Activated CD4-positive, alpha-beta memory T cell treated with anti-CD3 and anti-CD28 coated beads, Interleukin-2, amount 10 ng/mL, durations not matched to agents 7 days and 5 days (primary cell): ENCODE measurements around the gene SMCO1. TPM values are rescaled to one million over a fixed set of nuclear protein-coding genes. Genes with fewer than 3 reads are reported as not detected.
"Not testable (repeated sequence)": the region's sequence is repeated elsewhere in the genome, so short reads cannot be mapped to it uniquely, and the experiment has no call there.

Source experiments
- CTCF ChIA-PET: fragments of 350-600 bp; sonication (Branson Sonifier 250); formaldehyde crosslinking; loops from one replicate; lab custom pipeline; 2021; ENCODE audit warnings: antibody characterized with exemption, inconsistent platforms; lab: Charles Lee
- POLR2A ChIA-PET: fragments of 350-600 bp; sonication (Branson Sonifier 250); formaldehyde crosslinking; loops from one replicate; lab custom pipeline; 2021; ENCODE audit warnings: antibody characterized with exemption; lab: Charles Lee
- DNase-seq: peaks from one replicate; pipeline ENCODE4 v3.0.0-alpha.2; 2020
- H3K27ac Mint-ChIP-seq: one replicate; pipeline ENCODE4 v1.8.0; 2021; ENCODE audit warnings: mild to moderate bottlenecking, mixed read lengths
- H3K27me3 Mint-ChIP-seq: one replicate; pipeline ENCODE4 v1.8.0; 2021; ENCODE audit warnings: mixed read lengths
- H3K36me3 Mint-ChIP-seq: one replicate; pipeline ENCODE4 v1.8.0; 2021; ENCODE audit warnings: low read depth, mixed read lengths
- H3K4me1 Mint-ChIP-seq: one replicate; pipeline ENCODE4 v1.8.0; 2021; ENCODE audit warnings: mixed read lengths
- H3K4me3 Mint-ChIP-seq: one replicate; pipeline ENCODE4 v1.8.0; 2021; ENCODE audit warnings: mild to moderate bottlenecking, mixed read lengths
- H3K9me3 Mint-ChIP-seq: one replicate; pipeline ENCODE4 v1.8.0; 2021; ENCODE audit warnings: mixed read lengths
- total RNA-seq, 2 experiments: library from RNA; stranded (reverse); gene quantifications; one replicate each; pipeline ENCODE4 v1.2.3, GENCODE V29; 2021

SMCO1 gene
- total RNA-seq = not detected

- no peak within 1 kb of the TSS for H3K27ac Mint-ChIP-seq
- H3K9me3 Mint-ChIP-seq = peaks cover 18% of the 10 kb centered on the region
- H3K27me3 Mint-ChIP-seq = peaks cover 12% of the 10 kb centered on the region
- peaks cover 10% of the 10 kb centered on the region for H3K4me1 Mint-ChIP-seq
- H3K36me3 Mint-ChIP-seq = peaks cover 7% of the 10 kb centered on the region
- ChIA-PET CTCF (interaction anchor here (2.1 kb wide), 1 partner anchor 8 kb away, joined by 15 read pairs; no protein-coding TSS in a partner anchor), POLR2A (interaction anchor here (2.1 kb wide), 1 partner anchor 14 kb away, joined by 7 read pairs; no protein-coding TSS in a partner anchor)
- H3K4me3 Mint-ChIP-seq = no peak within 1 kb of the TSS
- DNase-seq = no peak
Observed at GRCh38 chr3:196514913-196515621, at the start of gene SMCO1. Gene SMCO1 (minus strand): TSS chr3:196515346. CDS start chr3:196515209, 137 bp downstream.

- H3K9me3 Mint-ChIP-seq = no peaks in the 10 kb centered on the region
- peak overlapping the region; percentile 69 for H3K4me3 Mint-ChIP-seq
- ChIA-PET CTCF (interaction anchor here (1.1 kb wide), 1 partner anchor 35 kb away, joined by 8 read pairs; no protein-coding TSS in a partner anchor), POLR2A (interaction anchor here (0.9 to 1.0 kb wide), 3 partner anchors 35 to 304 kb away, joined by 3 to 10 read pairs (median 4); partner anchors contain the start of gene SENP5)
- H3K27me3 Mint-ChIP-seq = no peaks in the 10 kb centered on the region
- DNase-seq = peak; percentile 46
- peaks cover 49% of the 10 kb centered on the region for H3K36me3 Mint-ChIP-seq
- peaks cover 77% of the 10 kb centered on the region for H3K4me1 Mint-ChIP-seq
- H3K27ac Mint-ChIP-seq = peak overlapping the region; percentile 89
Observed at GRCh38 chr3:196563721-196564225, 48.6 kb upstream of the SMCO1 start.

GRCh38 chr3:196559826-196560225, 44.7 kb upstream of the SMCO1 start:
- Mint-ChIP-seq H3K4me3 (no peak overlapping the region), H3K9me3 (no peaks in the 10 kb centered on the region), H3K27ac (peak overlapping the region; percentile 48), H3K27me3 (no peaks in the 10 kb centered on the region), H3K36me3 (peaks cover 33% of the 10 kb centered on the region), H3K4me1 (peaks cover 50% of the 10 kb centered on the region)
- no peak for DNase-seq
- ChIA-PET CTCF (no interaction called here), POLR2A (no interaction called here)

GRCh38 chr3:196558476-196558875, 43.3 kb upstream of the SMCO1 start:
- H3K27ac Mint-ChIP-seq = no peak overlapping the region
- CTCF ChIA-PET = no interaction called here

GRCh38 chr3:196557236-196557635, 42.1 kb upstream of the SMCO1 start:
- ChIA-PET CTCF (interaction anchor here (2.9 kb wide), 1 partner anchor 29 kb away, joined by 16 read pairs; no protein-coding TSS in a partner anchor), POLR2A (interaction anchor here (0.6 to 2.1 kb wide), 3 partner anchors 11 to 27 kb away, joined by 3 to 12 read pairs (median 8); partner anchors contain the start of genes FBXO45 and WDR53)
- Mint-ChIP-seq H3K27ac (no peak overlapping the region), H3K4me3 (no peak overlapping the region), H3K4me1 (peaks cover 29% of the 10 kb centered on the region), H3K27me3 (no peaks in the 10 kb centered on the region), H3K9me3 (no peaks in the 10 kb centered on the region), H3K36me3 (peaks cover 39% of the 10 kb centered on the region)
- DNase-seq = no peak

More at GRCh38 chr3:196558476-196558875, 43.3 kb upstream of the SMCO1 start:
- H3K4me3 Mint-ChIP-seq = no peak overlapping the region
- H3K9me3 Mint-ChIP-seq = no peaks in the 10 kb centered on the region
- H3K36me3 Mint-ChIP-seq = peaks cover 37% of the 10 kb centered on the region
- no peaks in the 10 kb centered on the region for H3K27me3 Mint-ChIP-seq
- DNase-seq = no peak
- POLR2A ChIA-PET = interaction anchor here (1.9 kb wide), 1 partner anchor 11 kb away, joined by 8 read pairs; the partner anchor contains the start of genes FBXO45 and WDR53
- peaks cover 38% of the 10 kb centered on the region for H3K4me1 Mint-ChIP-seq

GRCh38 chr3:196555295-196555694, 40.1 kb upstream of the SMCO1 start:
- H3K27ac Mint-ChIP-seq = no peak overlapping the region
- DNase-seq = no peak
- no peaks in the 10 kb centered on the region for H3K27me3 Mint-ChIP-seq
- H3K9me3 Mint-ChIP-seq = peaks cover 4% of the 10 kb centered on the region
- H3K4me3 Mint-ChIP-seq = no peak overlapping the region
- peaks cover 32% of the 10 kb centered on the region for H3K36me3 Mint-ChIP-seq
- CTCF ChIA-PET = interaction anchor here (0.6 to 2.9 kb wide), 4 partner anchors 17 to 138 kb away, joined by 3 to 16 read pairs (median 4); no protein-coding TSS in a partner anchor
- H3K4me1 Mint-ChIP-seq = peaks cover 14% of the 10 kb centered on the region
- POLR2A ChIA-PET = interaction anchor here (0.6 to 2.1 kb wide), 3 partner anchors 13 to 301 kb away, joined by 3 to 12 read pairs (median 6); partner anchors contain the start of genes FBXO45 and WDR53

- no peaks in the 10 kb centered on the region for H3K27me3 Mint-ChIP-seq
- DNase-seq = no peak
- ChIA-PET POLR2A (interaction anchor here (0.9 to 1.5 kb wide), 3 partner anchors 14 to 25 kb away, joined by 3 to 6 read pairs (median 5); partner anchors contain the start of genes FBXO45 and WDR53), CTCF (no interaction called here)
- no peak overlapping the region for H3K4me3 Mint-ChIP-seq
- peaks cover 36% of the 10 kb centered on the region for H3K36me3 Mint-ChIP-seq
- H3K27ac Mint-ChIP-seq = no peak overlapping the region
- peaks cover 4% of the 10 kb centered on the region for H3K4me1 Mint-ChIP-seq
- H3K9me3 Mint-ChIP-seq = peaks cover 13% of the 10 kb centered on the region
Observed at GRCh38 chr3:196554205-196554604, 39.1 kb upstream of the SMCO1 start.

GRCh38 chr3:196553551-196553950, 38.4 kb upstream of the SMCO1 start:
- H3K27me3 Mint-ChIP-seq = no peaks in the 10 kb centered on the region
- no peak for DNase-seq
- peaks cover 17% of the 10 kb centered on the region for H3K9me3 Mint-ChIP-seq
- ChIA-PET POLR2A (interaction anchor here (1.5 kb wide), 1 partner anchor 25 kb away, joined by 5 read pairs; no protein-coding TSS in a partner anchor), CTCF (no interaction called here)
- no peak overlapping the region for H3K27ac Mint-ChIP-seq
- H3K4me1 Mint-ChIP-seq = peaks cover 1% of the 10 kb centered on the region
- peaks cover 38% of the 10 kb centered on the region for H3K36me3 Mint-ChIP-seq
- H3K4me3 Mint-ChIP-seq = no peak overlapping the region

- peaks cover 45% of the 10 kb centered on the region for H3K36me3 Mint-ChIP-seq
- no peaks in the 10 kb centered on the region for H3K4me1 Mint-ChIP-seq
- peaks cover 24% of the 10 kb centered on the region for H3K9me3 Mint-ChIP-seq
- no peak overlapping the region for H3K27ac Mint-ChIP-seq
- H3K27me3 Mint-ChIP-seq = no peaks in the 10 kb centered on the region
- CTCF ChIA-PET = interaction anchor here (1.0 kb wide), 1 partner anchor 23 kb away, joined by 3 read pairs; no protein-coding TSS in a partner anchor
- no peak for DNase-seq
- no peak overlapping the region for H3K4me3 Mint-ChIP-seq
- POLR2A ChIA-PET = interaction anchor here (0.6 to 0.9 kb wide), 3 partner anchors 13 to 318 kb away, joined by 3 read pairs; partner anchors contain the start of genes FBXO45 and WDR53
Observed at GRCh38 chr3:196552253-196552652, 37.1 kb upstream of the SMCO1 start.

- not testable (repeated sequence) for H3K27me3 Mint-ChIP-seq, H3K27ac Mint-ChIP-seq, H3K4me3 Mint-ChIP-seq, H3K4me1 Mint-ChIP-seq, DNase-seq
- ChIA-PET POLR2A (interaction anchor here (1.2 kb wide), 1 partner anchor 18 kb away, joined by 4 read pairs; the partner anchor contains the start of gene WDR53), CTCF (interaction anchor here (1.0 kb wide), 1 partner anchor 15 kb away, joined by 4 read pairs; no protein-coding TSS in a partner anchor)
- Mint-ChIP-seq H3K9me3 (peaks cover 24% of the 10 kb centered on the region), H3K36me3 (peaks cover 45% of the 10 kb centered on the region)
Observed at GRCh38 chr3:196550172-196550571, 35.0 kb upstream of the SMCO1 start.

- not testable (repeated sequence) for DNase-seq, H3K27me3 Mint-ChIP-seq, H3K4me1 Mint-ChIP-seq, H3K4me3 Mint-ChIP-seq, H3K27ac Mint-ChIP-seq
- Mint-ChIP-seq H3K9me3 (peaks cover 24% of the 10 kb centered on the region), H3K36me3 (peaks cover 41% of the 10 kb centered on the region)
- ChIA-PET POLR2A (interaction anchor here (1.2 kb wide), 1 partner anchor 19 kb away, joined by 4 read pairs; the partner anchor contains the start of gene WDR53), CTCF (interaction anchor here (1.0 kb wide), 1 partner anchor 14 kb away, joined by 4 read pairs; no protein-coding TSS in a partner anchor)
Observed at GRCh38 chr3:196549312-196549711, 34.2 kb upstream of the SMCO1 start.

GRCh38 chr3:196547067-196547466, 31.9 kb upstream of the SMCO1 start:
- Mint-ChIP-seq H3K4me1 (no peaks in the 10 kb centered on the region), H3K4me3 (no peak overlapping the region), H3K36me3 (peaks cover 28% of the 10 kb centered on the region), H3K27me3 (peaks cover 6% of the 10 kb centered on the region), H3K9me3 (peaks cover 24% of the 10 kb centered on the region), H3K27ac (no peak overlapping the region)
- CTCF ChIA-PET = interaction anchor here (1.1 to 1.4 kb wide), 2 partner anchors 8 to 24 kb away, joined by 3 to 10 read pairs; no protein-coding TSS in a partner anchor
- no peak for DNase-seq
- POLR2A ChIA-PET = no interaction called here
